Mucosa of rectum (tissue), 2 donors: ENCODE measurements around the gene TPP1.

Experiments
- H3K27ac ChIP-seq, 2 donors: one replicate each; pipeline ENCODE4 v1.7.0; 2013; ENCODE audit warnings: inconsistent platforms in 2 of 2, low read depth in 2 of 2, low read length in 2 of 2
- H3K27me3 ChIP-seq, 2 donors: one replicate each; pipeline ENCODE4 v1.7.0; 2013; ENCODE audit warnings: low read length in 2 of 2; ENCODE audit not compliant: control insufficient read depth in 2 of 2, insufficient read depth in 2 of 2
- H3K36me3 ChIP-seq, 2 donors: one replicate each; pipeline ENCODE4 v1.7.0; 2013; ENCODE audit warnings: low read length in 2 of 2; ENCODE audit not compliant: control insufficient read depth in 2 of 2, insufficient read depth in 2 of 2
- H3K4me1 ChIP-seq, 2 donors: one replicate each; pipeline ENCODE4 v1.7.0; 2013; ENCODE audit warnings: low read length in 2 of 2, mild to moderate bottlenecking in 1 of 2; ENCODE audit not compliant: control insufficient read depth in 2 of 2, insufficient read depth in 2 of 2
- H3K4me3 ChIP-seq, 2 donors: one replicate each; pipeline ENCODE4 v1.7.0; 2013; ENCODE audit warnings: low read length in 2 of 2
- H3K9ac ChIP-seq, 2 donors: one replicate each; pipeline ENCODE4 v1.7.0; 2013; ENCODE audit warnings: low read length in 2 of 2, low read depth in 1 of 2, mild to moderate bottlenecking in 1 of 2
- H3K9me3 ChIP-seq, 2 donors: one replicate each; pipeline ENCODE4 v1.7.0; 2013; ENCODE audit warnings: low read length in 2 of 2; ENCODE audit not compliant: control insufficient read depth in 2 of 2
- donor health status: healthy.
- donor health status: Normal muscosa, but diverticular disease.

The TPP1 gene

GRCh38 chr11:6629892-6630631 lies 10.8 kb upstream of the TPP1 start:
- Histone ChIP-seq H3K4me3 (peak overlapping the region; percentile 13 to 19), H3K27ac (no peak overlapping the region), H3K36me3 (peaks cover 0 to 10% of the 10 kb centered on the region in 2 donors), H3K27me3 (no peaks in the 10 kb centered on the region), H3K9me3 (no peaks in the 10 kb centered on the region), H3K4me1 (peaks cover 4% of the 10 kb centered on the region in 2 donors), H3K9ac (no peak overlapping the region)

- Histone ChIP-seq H3K36me3 (peaks cover 0 to 10% of the 10 kb centered on the region in 2 donors), H3K4me3 (no peak overlapping the region)
Measured at GRCh38 chr11:6629573-6629891, 10.3 kb upstream of the TPP1 start.

GRCh38 chr11:6628526-6628925 lies 9.3 kb upstream of the TPP1 start:
- H3K27ac ChIP-seq, result no peak overlapping the region
- H3K4me3 ChIP-seq, result no peak overlapping the region
- H3K4me1 ChIP-seq, result no peaks in the 10 kb centered on the region
- H3K36me3 ChIP-seq, result peaks cover 0 to 10% of the 10 kb centered on the region in 2 donors
- no peaks in the 10 kb centered on the region for H3K9me3 ChIP-seq
- no peak overlapping the region for H3K9ac ChIP-seq
- no peaks in the 10 kb centered on the region for H3K27me3 ChIP-seq

More at GRCh38 chr11:6629573-6629891, 10.3 kb upstream of the TPP1 start:
- no peak overlapping the region for H3K27ac ChIP-seq
- no peaks in the 10 kb centered on the region for H3K27me3 ChIP-seq
- H3K4me1 ChIP-seq, result no peaks in the 10 kb centered on the region
- no peak overlapping the region for H3K9ac ChIP-seq
- no peaks in the 10 kb centered on the region for H3K9me3 ChIP-seq

- Histone ChIP-seq H3K27ac (no peak overlapping the region), H3K36me3 (peaks cover 0 to 7% of the 10 kb centered on the region in 2 donors), H3K9me3 (no peaks in the 10 kb centered on the region), H3K9ac (no peak overlapping the region), H3K4me1 (no peaks in the 10 kb centered on the region), H3K4me3 (no peak overlapping the region), H3K27me3 (no peaks in the 10 kb centered on the region)
Measured at GRCh38 chr11:6627762-6628241, 8.6 kb upstream of the TPP1 start.

GRCh38 chr11:6626971-6627761 lies 7.9 kb upstream of the TPP1 start:
- Histone ChIP-seq H3K27me3 (no peaks in the 10 kb centered on the region), H3K4me1 (no peaks in the 10 kb centered on the region), H3K9me3 (no peaks in the 10 kb centered on the region), H3K27ac (no peak overlapping the region), H3K4me3 (no peak overlapping the region), H3K36me3 (peaks cover 0 to 7% of the 10 kb centered on the region in 2 donors), H3K9ac (no peak overlapping the region)

- no peak overlapping the region for H3K4me3 ChIP-seq
- no peaks in the 10 kb centered on the region for H3K9me3 ChIP-seq
- no peaks in the 10 kb centered on the region for H3K4me1 ChIP-seq
- peaks cover 0 to 7% of the 10 kb centered on the region in 2 donors for H3K36me3 ChIP-seq
- no peak overlapping the region for H3K27ac ChIP-seq
- no peak overlapping the region for H3K9ac ChIP-seq
- H3K27me3 ChIP-seq, result no peaks in the 10 kb centered on the region
Measured at GRCh38 chr11:6625832-6626420, 6.7 kb upstream of the TPP1 start.

- H3K36me3 ChIP-seq, result peaks cover 0 to 7% of the 10 kb centered on the region in 2 donors
- no peak overlapping the region for H3K27ac ChIP-seq
- no peaks in the 10 kb centered on the region for H3K27me3 ChIP-seq
Measured at GRCh38 chr11:6625156-6625831, 6.1 kb upstream of the TPP1 start.

GRCh38 chr11:6623391-6624363 lies 4.5 kb upstream of the TPP1 start:
- Histone ChIP-seq H3K27me3 (no peaks in the 10 kb centered on the region), H3K9me3 (no peaks in the 10 kb centered on the region), H3K9ac (no peak overlapping the region), H3K4me3 (no peak overlapping the region), H3K36me3 (peaks cover 0 to 2% of the 10 kb centered on the region in 2 donors), H3K27ac (no peak overlapping the region), H3K4me1 (peaks cover 2 to 7% of the 10 kb centered on the region in 2 donors)

More at GRCh38 chr11:6625156-6625831, 6.1 kb upstream of the TPP1 start:
- no peak overlapping the region for H3K4me3 ChIP-seq
- H3K9ac ChIP-seq, result no peak overlapping the region
- H3K9me3 ChIP-seq, result no peaks in the 10 kb centered on the region
- no peaks in the 10 kb centered on the region for H3K4me1 ChIP-seq
